Karpas-422 (cell line): Measurements from ENCODE around the gene PCSK7. TPM values are rescaled to one million over a fixed set of nuclear protein-coding genes. Genes with fewer than 3 reads are reported as not detected.
A peak's percentile ranks its signal among the peaks of the same experiment; 100 is the strongest.

ENCODE experiments used
- DNase-seq: peaks from one replicate; pipeline ENCODE4 v3.0.0-alpha.2; 2015
- H2AFZ ChIP-seq: fragments of 200-600 bp; sonication (generic); 2 replicates; pipeline ENCODE4 v1.6.1; 2014; ENCODE audit warnings: antibody characterized with exemption, low read length, mixed read lengths
- H3K27ac ChIP-seq: fragments of 200-600 bp; sonication (generic); 2 replicates; pipeline ENCODE4 v1.5.1; 2014; ENCODE audit warnings: mild to moderate bottlenecking, low read length, moderate library complexity
- H3K27me3 ChIP-seq: fragments of 200-600 bp; sonication (generic); 2 replicates; pipeline ENCODE4 v1.6.1; 2014; ENCODE audit warnings: low read length, mixed read lengths
- H3K36me3 ChIP-seq: fragments of 200-600 bp; sonication (generic); 2 replicates; pipeline ENCODE4 v1.6.1; 2014; ENCODE audit warnings: low read length, mixed read lengths; ENCODE audit not compliant: insufficient read depth
- H3K4me1 ChIP-seq: fragments of 200-600 bp; sonication (generic); 2 replicates; pipeline ENCODE4 v1.6.1; 2014; ENCODE audit warnings: mild to moderate bottlenecking, low read length, mixed read lengths
- H3K4me2 ChIP-seq: fragments of 200-600 bp; sonication (generic); 2 replicates; pipeline ENCODE4 v1.6.1; 2014; ENCODE audit warnings: low read length, low read depth, mild to moderate bottlenecking; ENCODE audit not compliant: poor library complexity, severe bottlenecking
- H3K4me3 ChIP-seq: fragments of 200-600 bp; sonication (generic); 2 replicates; pipeline ENCODE4 v1.5.1; 2014; ENCODE audit warnings: mild to moderate bottlenecking, antibody characterized with exemption, low read length, mixed read lengths
- H3K79me2 ChIP-seq: fragments of 200-600 bp; sonication (generic); 2 replicates; pipeline ENCODE4 v1.6.1; 2014; ENCODE audit warnings: mild to moderate bottlenecking, low read length, mixed read lengths
- H3K9ac ChIP-seq: fragments of 200-600 bp; sonication (generic); 2 replicates; pipeline ENCODE4 v1.6.0; 2014; ENCODE audit warnings: low read length
- H3K9me2 ChIP-seq: fragments of 200-600 bp; sonication (generic), shearing (Covaris generic); replicated peaks from 2 replicates; pipeline ENCODE4 v1.6.0; 2014; ENCODE audit warnings: mild to moderate bottlenecking, low read length, moderate library complexity; ENCODE audit not compliant: insufficient read depth
- H3K9me3 ChIP-seq: fragments of 300-700, 200-600 bp; sonication (generic); 2 replicates; pipeline ENCODE4 v1.6.1; 2014; ENCODE audit warnings: low read length, mixed read lengths
- H4K20me1 ChIP-seq: fragments of 200-600 bp; sonication (generic); 2 replicates; pipeline ENCODE4 v1.6.1; 2014; ENCODE audit warnings: mild to moderate bottlenecking, antibody characterized with exemption, low read length, low read depth; ENCODE audit not compliant: insufficient read depth
- total RNA-seq: library from RNA; depleted of rRNA; stranded (reverse); fragments of >200 nt; shearing (Covaris generic); gene quantifications from 2 replicates; pipeline ENCODE4 v1.2.3, GENCODE V29; 2014; ENCODE audit warnings: low replicate concordance

The PCSK7 gene
- total RNA-seq, 1 experiment from 2014 or later = 14.3 TPM

GRCh38 chr11:117229931-117230285 is 2.0 kb downstream of the PCSK7 start:
- Histone ChIP-seq H3K4me3 (peak overlapping the region; percentile 88), H2AFZ (no peak overlapping the region), H3K79me2 (peaks cover 41% of the 10 kb centered on the region), H3K9me2 (no peaks in the 10 kb centered on the region), H4K20me1 (no peaks in the 10 kb centered on the region), H3K36me3 (no peaks in the 10 kb centered on the region), H3K9me3 (no peaks in the 10 kb centered on the region), H3K27me3 (no peaks in the 10 kb centered on the region), H3K9ac (peak overlapping the region; percentile 90), H3K27ac (peak overlapping the region; percentile 85), H3K4me2 (peak overlapping the region; percentile 89), H3K4me1 (peaks cover 33% of the 10 kb centered on the region)
- no peak for DNase-seq

GRCh38 chr11:117229411-117229810 is 2.5 kb downstream of the PCSK7 start:
- Histone ChIP-seq H4K20me1 (no peaks in the 10 kb centered on the region), H3K4me1 (peaks cover 30% of the 10 kb centered on the region)

GRCh38 chr11:117228091-117228490 is 3.8 kb downstream of the PCSK7 start:
- Histone ChIP-seq H3K27ac (no peak overlapping the region), H3K9me2 (no peaks in the 10 kb centered on the region), H3K36me3 (no peaks in the 10 kb centered on the region), H3K4me1 (peaks cover 17% of the 10 kb centered on the region), H3K79me2 (peaks cover 27% of the 10 kb centered on the region), H3K9me3 (no peaks in the 10 kb centered on the region), H3K9ac (no peak overlapping the region), H3K4me2 (no peak overlapping the region), H2AFZ (no peak overlapping the region), H3K4me3 (no peak overlapping the region), H3K27me3 (no peaks in the 10 kb centered on the region), H4K20me1 (no peaks in the 10 kb centered on the region)
- no peak for DNase-seq

More at GRCh38 chr11:117229411-117229810, 2.5 kb downstream of the PCSK7 start:
- Histone ChIP-seq H3K27ac (no peak overlapping the region), H3K9me3 (no peaks in the 10 kb centered on the region), H3K4me2 (peak overlapping the region; percentile 89), H3K9me2 (no peaks in the 10 kb centered on the region), H3K79me2 (peaks cover 40% of the 10 kb centered on the region), H3K9ac (peak overlapping the region; percentile 90; the same call in 1 of the 2 replicates), H3K4me3 (no peak overlapping the region), H3K36me3 (no peaks in the 10 kb centered on the region), H2AFZ (no peak overlapping the region), H3K27me3 (no peaks in the 10 kb centered on the region)
- DNase-seq = no peak

GRCh38 chr11:117226388-117227385 is 5.2 kb downstream of the PCSK7 start:
- Histone ChIP-seq H3K4me1 (peaks cover 16% of the 10 kb centered on the region), H3K9me3 (no peaks in the 10 kb centered on the region), H3K4me3 (no peak overlapping the region), H2AFZ (no peak overlapping the region), H3K27me3 (no peaks in the 10 kb centered on the region), H3K9ac (no peak overlapping the region), H3K79me2 (peaks cover 23% of the 10 kb centered on the region), H4K20me1 (no peaks in the 10 kb centered on the region), H3K9me2 (no peaks in the 10 kb centered on the region), H3K4me2 (no peak overlapping the region), H3K36me3 (no peaks in the 10 kb centered on the region), H3K27ac (no peak overlapping the region)
- DNase-seq = peak; percentile 87

- Histone ChIP-seq H3K4me2 (no peak overlapping the region), H3K9ac (no peak overlapping the region), H3K27ac (no peak overlapping the region), H3K79me2 (peaks cover 13% of the 10 kb centered on the region), H2AFZ (no peak overlapping the region), H3K36me3 (no peaks in the 10 kb centered on the region), H4K20me1 (no peaks in the 10 kb centered on the region), H3K4me3 (no peak overlapping the region), H3K27me3 (no peaks in the 10 kb centered on the region), H3K9me3 (no peaks in the 10 kb centered on the region), H3K4me1 (peaks cover 12% of the 10 kb centered on the region), H3K9me2 (no peaks in the 10 kb centered on the region)
- no peak for DNase-seq
These were observed 6.2 kb downstream of the PCSK7 start for GRCh38 chr11:117225553-117226170.

GRCh38 chr11:117223741-117224689 is 7.9 kb downstream of the PCSK7 start:
- Histone ChIP-seq H3K79me2 (no peaks in the 10 kb centered on the region), H3K27ac (no peak overlapping the region), H3K9me2 (no peaks in the 10 kb centered on the region), H3K4me2 (no peak overlapping the region), H4K20me1 (no peaks in the 10 kb centered on the region), H3K4me3 (no peak overlapping the region), H3K4me1 (no peaks in the 10 kb centered on the region), H3K9me3 (no peaks in the 10 kb centered on the region), H3K27me3 (no peaks in the 10 kb centered on the region), H3K9ac (no peak overlapping the region), H3K36me3 (no peaks in the 10 kb centered on the region), H2AFZ (no peak overlapping the region)
- no peak for DNase-seq

- H3K4me2 ChIP-seq = no peak overlapping the region
- H3K27ac ChIP-seq = no peak overlapping the region
- H3K9ac ChIP-seq = no peak overlapping the region
- H3K9me2 ChIP-seq = no peaks in the 10 kb centered on the region
- H4K20me1 ChIP-seq = no peaks in the 10 kb centered on the region
- H3K4me1 ChIP-seq = no peaks in the 10 kb centered on the region
- no peaks in the 10 kb centered on the region for H3K9me3 ChIP-seq
- H3K27me3 ChIP-seq = no peaks in the 10 kb centered on the region
- no peak for DNase-seq
- H3K36me3 ChIP-seq = no peaks in the 10 kb centered on the region
- H3K79me2 ChIP-seq = no peaks in the 10 kb centered on the region
- no peak overlapping the region for H3K4me3 ChIP-seq
- no peak overlapping the region for H2AFZ ChIP-seq
These were observed 8.7 kb downstream of the PCSK7 start for GRCh38 chr11:117222991-117223740.
